Chondrocyte (in vitro differentiated cells): ENCODE measurements around the gene NFE2L3. TPM values are rescaled to one million over a fixed set of nuclear protein-coding genes. Genes with fewer than 3 reads are reported as not detected.

Experiments
- DNase-seq: peaks from one replicate; pipeline ENCODE4 v3.0.0; 2021; ENCODE audit warnings: mixed read lengths, low spot score
- H3K27ac Mint-ChIP-seq: one replicate; pipeline ENCODE4 v1.8.0; 2021; ENCODE audit warnings: mild to moderate bottlenecking, moderate library complexity, mixed read lengths; ENCODE audit not compliant: unreplicated experiment
- H3K27me3 Mint-ChIP-seq: 2 replicates; pipeline ENCODE4 v1.8.0; 2021; ENCODE audit warnings: low read depth, mixed read lengths
- H3K36me3 Mint-ChIP-seq: 2 replicates; pipeline ENCODE4 v1.8.0; 2021; ENCODE audit warnings: low read depth, mixed read lengths
- H3K4me1 Mint-ChIP-seq: 2 replicates; pipeline ENCODE4 v1.8.0; 2021; ENCODE audit warnings: low read depth, mild to moderate bottlenecking, mixed read lengths
- H3K4me3 Mint-ChIP-seq: one replicate; pipeline ENCODE4 v1.8.0; 2021; ENCODE audit warnings: mild to moderate bottlenecking, moderate library complexity, mixed read lengths; ENCODE audit not compliant: unreplicated experiment
- H3K9me3 Mint-ChIP-seq: 2 replicates; pipeline ENCODE4 v1.8.0; 2021; ENCODE audit warnings: low read depth, mixed read lengths
- CTCF ChIP-seq: fragments of 200-600 bp; sonication (generic); IDR thresholded peaks from 2 replicates; pipeline ENCODE4 v1.5.0; 2021; ENCODE audit warnings: antibody characterized with exemption, mild to moderate bottlenecking, moderate library complexity
- long read RNA-seq: library from polyadenylated mRNA; stranded (forward); transcript quantifications from one replicate; pipeline ENCODE4 v2.0.0, GENCODE V29; 2021
- total RNA-seq: library from RNA; stranded (reverse); gene quantifications from 3 replicates; pipeline ENCODE4 v1.2.1, GENCODE V29; 2021

Gene NFE2L3
- 0.17 to 0.79 TPM (median 0.52 TPM) in 3 replicates for total RNA-seq
- long read RNA-seq: 0 reads

- H3K4me1 Mint-ChIP-seq: peaks cover 24% of the 10 kb centered on the region
- no peak within 1 kb of the TSS for H3K27ac Mint-ChIP-seq
- peak within 1 kb of the TSS; percentile 58 for H3K4me3 Mint-ChIP-seq
- no peak for DNase-seq
- peaks cover 4% of the 10 kb centered on the region for H3K36me3 Mint-ChIP-seq
- TF ChIP-seq CTCF: peak; percentile 35
- no peaks in the 10 kb centered on the region for H3K9me3 Mint-ChIP-seq
- H3K27me3 Mint-ChIP-seq: peaks cover 32% of the 10 kb centered on the region
Observed at GRCh38 chr7:26151953-26152781, at the start of gene NFE2L3. NFE2L3 (plus strand) TSS chr7:26152198; CDS start chr7:26152499, 301 bp downstream.

- H3K9me3 Mint-ChIP-seq: no peaks in the 10 kb centered on the region
- H3K27ac Mint-ChIP-seq: no peak overlapping the region
- H3K4me3 Mint-ChIP-seq: no peak overlapping the region
- peaks cover 3% of the 10 kb centered on the region for H3K36me3 Mint-ChIP-seq
- H3K4me1 Mint-ChIP-seq: peaks cover 6% of the 10 kb centered on the region
- no peak for TF ChIP-seq CTCF
- no peak for DNase-seq
- peaks cover 11% of the 10 kb centered on the region for H3K27me3 Mint-ChIP-seq
Observed at GRCh38 chr7:26103596-26103995, 48.4 kb upstream of the NFE2L3 start.

GRCh38 chr7:26105236-26105635 lies 46.8 kb upstream of the NFE2L3 start:
- no peak for TF ChIP-seq CTCF
- H3K36me3 Mint-ChIP-seq: peaks cover 3% of the 10 kb centered on the region
- H3K9me3 Mint-ChIP-seq: no peaks in the 10 kb centered on the region
- peaks cover 6% of the 10 kb centered on the region for H3K4me1 Mint-ChIP-seq
- H3K27ac Mint-ChIP-seq: no peak overlapping the region
- H3K4me3 Mint-ChIP-seq: no peak overlapping the region
- H3K27me3 Mint-ChIP-seq: peaks cover 20% of the 10 kb centered on the region
- no peak for DNase-seq

- H3K27me3 Mint-ChIP-seq: peaks cover 25% of the 10 kb centered on the region
- no peak overlapping the region for H3K4me3 Mint-ChIP-seq
Observed at GRCh38 chr7:26105931-26106330, 46.1 kb upstream of the NFE2L3 start.

More at GRCh38 chr7:26105931-26106330, 46.1 kb upstream of the NFE2L3 start:
- H3K9me3 Mint-ChIP-seq: no peaks in the 10 kb centered on the region
- H3K36me3 Mint-ChIP-seq: peaks cover 3% of the 10 kb centered on the region
- H3K27ac Mint-ChIP-seq: no peak overlapping the region
- H3K4me1 Mint-ChIP-seq: peaks cover 6% of the 10 kb centered on the region
- no peak for DNase-seq
- TF ChIP-seq CTCF: no peak
